Hepatocyte (in vitro differentiated cells): ENCODE measurements around the gene RTN4RL2. TPM values are rescaled to one million over a fixed set of nuclear protein-coding genes. Genes with fewer than 3 reads are reported as not detected.

Experiments
- DNase-seq: peaks from one replicate; pipeline ENCODE4 v3.0.0-alpha.2; 2016; ENCODE audit warnings: low spot score
- H2AFZ ChIP-seq: fragments of 200-600 bp; sonication (generic); 2 replicates; pipeline ENCODE4 v1.6.0; 2016; ENCODE audit warnings: antibody characterized with exemption, mild to moderate bottlenecking
- H3K27ac ChIP-seq: fragments of 200-600 bp; sonication (generic); 2 replicates; pipeline ENCODE4 v1.5.1; 2016; ENCODE audit warnings: mild to moderate bottlenecking
- H3K27me3 ChIP-seq: fragments of 200-600 bp; sonication (generic); 2 replicates; pipeline ENCODE4 v1.6.1; 2016
- H3K36me3 ChIP-seq: fragments of 200-600 bp; sonication (generic); replicated peaks from 2 replicates; pipeline ENCODE4 v1.5.1; 2016; ENCODE audit warnings: low read depth; ENCODE audit not compliant: insufficient read depth
- H3K4me1 ChIP-seq: fragments of 200-600 bp; sonication (generic); 2 replicates; pipeline ENCODE4 v1.5.1; 2016; ENCODE audit warnings: mild to moderate bottlenecking, moderate library complexity; ENCODE audit not compliant: insufficient read depth
- H3K4me2 ChIP-seq: fragments of 200-600 bp; sonication (generic); 2 replicates; pipeline ENCODE4 v1.6.0; 2016
- H3K4me3 ChIP-seq: fragments of 200-600 bp; sonication (generic); 2 replicates; pipeline ENCODE4 v1.5.1; 2016; ENCODE audit warnings: mild to moderate bottlenecking
- H3K79me2 ChIP-seq: fragments of 200-600 bp; sonication (generic); 2 replicates; pipeline ENCODE4 v1.6.0; 2017; ENCODE audit warnings: mild to moderate bottlenecking
- H3K9me2 ChIP-seq: fragments of 200-600 bp; sonication (generic); replicated peaks from 2 replicates; pipeline ENCODE4 v1.6.0; 2017; ENCODE audit warnings: mild to moderate bottlenecking; ENCODE audit not compliant: insufficient read depth
- H3K9me3 ChIP-seq: fragments of 200-600 bp; sonication (generic); 2 replicates; pipeline ENCODE4 v1.5.1; 2016; ENCODE audit warnings: low read depth, mild to moderate bottlenecking
- H4K20me1 ChIP-seq: fragments of 200-600 bp; sonication (generic); 2 replicates; pipeline ENCODE4 v1.6.0; 2016; ENCODE audit warnings: mild to moderate bottlenecking; ENCODE audit not compliant: insufficient read depth, poor library complexity, severe bottlenecking
- CTCF ChIP-seq: fragments of 200-600 bp; sonication (generic); IDR thresholded peaks from 2 replicates; pipeline ENCODE4 v1.5.1; 2016; ENCODE audit warnings: antibody characterized with exemption, mild to moderate bottlenecking; ENCODE audit not compliant: poor library complexity
- EZH2 ChIP-seq: fragments of 200-600 bp; sonication (generic); IDR thresholded peaks from 2 replicates; pipeline ENCODE4 v1.6.1; 2016; ENCODE audit warnings: antibody characterized with exemption, mild to moderate bottlenecking, borderline replicate concordance
- EZH2phosphoT487 ChIP-seq: fragments of 200-600 bp; sonication (generic); IDR thresholded peaks from one replicate; pipeline ENCODE4 v1.6.1; 2018; ENCODE audit warnings: antibody characterized with exemption, mild to moderate bottlenecking, low read depth, moderate library complexity; ENCODE audit not compliant: unreplicated experiment, severe bottlenecking
- WGBS: methylation state at CpG from one replicate; pipeline ENCODE4 v1.1.6; 2016; ENCODE audit warnings: low lambda C conversion rate; ENCODE audit errors: missing lambda C conversion rate; 5-methylcytosine and 5-hydroxymethylcytosine counted together
- polyA plus RNA-seq: library from polyadenylated mRNA; unstranded; fragments of >200 nt; fragmentation: Nextera tagmentation; extraction: Ambion mirVana; gene quantifications from 2 replicates; pipeline ENCODE4 v1.2.1, GENCODE V29; 2016
- total RNA-seq: library from RNA; depleted of rRNA; stranded (reverse); fragments of >200 nt; gene quantifications from 2 replicates; pipeline ENCODE4 v1.2.3, GENCODE V29; 2014

Gene RTN4RL2
- total and polyA plus RNA-seq, 2 experiments from 2014 or later: 2.4 to 10.6 TPM

GRCh38 chr11:57504511-57504910, 44.2 kb downstream of the RTN4RL2 start:
- H3K27me3 ChIP-seq: no peaks in the 10 kb centered on the region
- WGBS: 88% methylated on average over 4 of the region's 4 CpGs
- H3K4me1 ChIP-seq: peaks cover 10% of the 10 kb centered on the region
- H2AFZ ChIP-seq: no peak overlapping the region
- H4K20me1 ChIP-seq: no peaks in the 10 kb centered on the region
- H3K9me2 ChIP-seq: no peaks in the 10 kb centered on the region
- H3K4me2 ChIP-seq: no peak overlapping the region
- TF ChIP-seq CTCF (no peak), EZH2 (no peak), EZH2phosphoT487 (no peak)
- no peaks in the 10 kb centered on the region for H3K36me3 ChIP-seq
- H3K9me3 ChIP-seq: no peaks in the 10 kb centered on the region
- H3K27ac ChIP-seq: no peak overlapping the region
- H3K4me3 ChIP-seq: no peak overlapping the region
- no peak for DNase-seq
- H3K79me2 ChIP-seq: no peaks in the 10 kb centered on the region

GRCh38 chr11:57506522-57506921, 46.2 kb downstream of the RTN4RL2 start:
- TF ChIP-seq EZH2 (no peak), CTCF (no peak), EZH2phosphoT487 (no peak)
- Histone ChIP-seq H3K79me2 (no peaks in the 10 kb centered on the region), H2AFZ (no peak overlapping the region), H3K4me3 (no peak overlapping the region), H3K4me2 (no peak overlapping the region), H3K27me3 (no peaks in the 10 kb centered on the region), H3K4me1 (no peaks in the 10 kb centered on the region), H4K20me1 (no peaks in the 10 kb centered on the region), H3K36me3 (no peaks in the 10 kb centered on the region), H3K27ac (no peak overlapping the region), H3K9me2 (no peaks in the 10 kb centered on the region), H3K9me3 (no peaks in the 10 kb centered on the region)
- WGBS: 94% methylated on average over 1 of the region's 1 CpG
- DNase-seq: no peak

- no peaks in the 10 kb centered on the region for H3K9me3 ChIP-seq
- H3K9me2 ChIP-seq: no peaks in the 10 kb centered on the region
- H3K27ac ChIP-seq: no peak overlapping the region
- WGBS: 92% methylated on average over 7 of the region's 7 CpGs
- H3K79me2 ChIP-seq: no peaks in the 10 kb centered on the region
- no peaks in the 10 kb centered on the region for H3K36me3 ChIP-seq
- no peak overlapping the region for H3K4me3 ChIP-seq
- H3K27me3 ChIP-seq: no peaks in the 10 kb centered on the region
- H2AFZ ChIP-seq: no peak overlapping the region
- H4K20me1 ChIP-seq: no peaks in the 10 kb centered on the region
- no peak overlapping the region for H3K4me2 ChIP-seq
- no peak for DNase-seq
- TF ChIP-seq EZH2 (no peak), EZH2phosphoT487 (no peak), CTCF (no peak)
- no peaks in the 10 kb centered on the region for H3K4me1 ChIP-seq
Observed at GRCh38 chr11:57508341-57509170, 48.2 kb downstream of the RTN4RL2 start.
